ENCODE data around the gene ATP9B.

- TF ChIP-seq, protein P1, sequence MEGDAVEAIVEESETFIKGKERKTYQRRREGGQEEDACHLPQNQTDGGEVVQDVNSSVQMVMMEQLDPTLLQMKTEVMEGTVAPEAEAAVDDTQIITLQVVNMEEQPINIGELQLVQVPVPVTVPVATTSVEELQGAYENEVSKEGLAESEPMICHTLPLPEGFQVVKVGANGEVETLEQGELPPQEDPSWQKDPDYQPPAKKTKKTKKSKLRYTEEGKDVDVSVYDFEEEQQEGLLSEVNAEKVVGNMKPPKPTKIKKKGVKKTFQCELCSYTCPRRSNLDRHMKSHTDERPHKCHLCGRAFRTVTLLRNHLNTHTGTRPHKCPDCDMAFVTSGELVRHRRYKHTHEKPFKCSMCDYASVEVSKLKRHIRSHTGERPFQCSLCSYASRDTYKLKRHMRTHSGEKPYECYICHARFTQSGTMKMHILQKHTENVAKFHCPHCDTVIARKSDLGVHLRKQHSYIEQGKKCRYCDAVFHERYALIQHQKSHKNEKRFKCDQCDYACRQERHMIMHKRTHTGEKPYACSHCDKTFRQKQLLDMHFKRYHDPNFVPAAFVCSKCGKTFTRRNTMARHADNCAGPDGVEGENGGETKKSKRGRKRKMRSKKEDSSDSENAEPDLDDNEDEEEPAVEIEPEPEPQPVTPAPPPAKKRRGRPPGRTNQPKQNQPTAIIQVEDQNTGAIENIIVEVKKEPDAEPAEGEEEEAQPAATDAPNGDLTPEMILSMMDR (tag by site-specific recombination; IDR thresholded peaks at IDR 0.05), result no peak
- no peak for TF ChIP-seq PBX3 (CRISPR knock-in tag; IDR thresholded peaks at IDR 0.05)
- no peak for TF ChIP-seq ZNF121 (tag by site-specific recombination; IDR thresholded peaks at IDR 0.05)
- no peak for TF ChIP-seq ZNF133 (tag by site-specific recombination; IDR thresholded peaks at IDR 0.05)
- no peak for TF ChIP-seq YY1 (tag by site-specific recombination; IDR thresholded peaks at IDR 0.05)
- no peak for TF ChIP-seq ZBTB1 (tag by site-specific recombination; IDR thresholded peaks at IDR 0.05)
- TF ChIP-seq, protein P2, sequence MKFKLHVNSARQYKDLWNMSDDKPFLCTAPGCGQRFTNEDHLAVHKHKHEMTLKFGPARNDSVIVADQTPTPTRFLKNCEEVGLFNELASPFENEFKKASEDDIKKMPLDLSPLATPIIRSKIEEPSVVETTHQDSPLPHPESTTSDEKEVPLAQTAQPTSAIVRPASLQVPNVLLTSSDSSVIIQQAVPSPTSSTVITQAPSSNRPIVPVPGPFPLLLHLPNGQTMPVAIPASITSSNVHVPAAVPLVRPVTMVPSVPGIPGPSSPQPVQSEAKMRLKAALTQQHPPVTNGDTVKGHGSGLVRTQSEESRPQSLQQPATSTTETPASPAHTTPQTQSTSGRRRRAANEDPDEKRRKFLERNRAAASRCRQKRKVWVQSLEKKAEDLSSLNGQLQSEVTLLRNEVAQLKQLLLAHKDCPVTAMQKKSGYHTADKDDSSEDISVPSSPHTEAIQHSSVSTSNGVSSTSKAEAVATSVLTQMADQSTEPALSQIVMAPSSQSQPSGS (tag by site-specific recombination; IDR thresholded peaks at IDR 0.05; ENCODE audit: low read depth), result no peak
These were observed 160.2 kb downstream of the ATP9B start for GRCh38 chr18:79229431-79229830.

All from HEK293 (cell line).